HEK293T (cell line): ENCODE results near the gene RNF20.
"Not testable (repeated sequence)": the region's sequence is repeated elsewhere in the genome, so short reads cannot be mapped to it uniquely, and the experiment has no call there.

Experiments used
- CTCF ChIA-PET: fragments of 350-600 bp; formaldehyde crosslinking; extraction: SDS; loops from one replicate; lab custom pipeline; 2021; ENCODE audit warnings: antibody characterized with exemption, inconsistent platforms; lab: Yijun Ruan, JAX
- POLR2A ChIA-PET: fragments of 350-600 bp; formaldehyde crosslinking; extraction: SDS; loops from one replicate; lab custom pipeline; 2020; ENCODE audit warnings: antibody characterized with exemption, inconsistent platforms; lab: Yijun Ruan, JAX
- DNase-seq: peaks from one replicate; pipeline ENCODE4 v3.0.0; 2012; ENCODE audit warnings: mixed read lengths; ENCODE audit errors: extremely low spot score
- ARNT ChIP-seq: fragments of 450-650 bp; IDR thresholded peaks from 2 replicates; pipeline ENCODE4 v1.6.1; 2017; ENCODE audit warnings: mild to moderate bottlenecking
- BHLHE40 ChIP-seq: fragments of 450-650 bp; IDR thresholded peaks from 2 replicates; pipeline ENCODE4 v1.6.1; 2016; ENCODE audit warnings: mild to moderate bottlenecking, moderate library complexity, borderline replicate concordance
- CTBP1 ChIP-seq: fragments of 450-650 bp; IDR thresholded peaks from 2 replicates; pipeline ENCODE4 v1.6.1; 2016; ENCODE audit warnings: borderline replicate concordance
- ELF4 ChIP-seq: fragments of 450-650 bp; IDR thresholded peaks from 2 replicates; pipeline ENCODE4 v1.6.1; 2017; ENCODE audit warnings: antibody characterized with exemption
- FOXA1 ChIP-seq: fragments of 450-650 bp; IDR thresholded peaks from 2 replicates; pipeline ENCODE4 v1.6.1; 2016; ENCODE audit warnings: mild to moderate bottlenecking
- FOXK2 ChIP-seq: fragments of 450-650 bp; IDR thresholded peaks from 2 replicates; pipeline ENCODE4 v1.6.1; 2016; ENCODE audit warnings: mild to moderate bottlenecking
- FOXM1 ChIP-seq: fragments of 450-650 bp; IDR thresholded peaks from 2 replicates; pipeline ENCODE4 v1.6.1; 2017; ENCODE audit warnings: mild to moderate bottlenecking, borderline replicate concordance
- HDGF ChIP-seq: fragments of 450-650 bp; IDR thresholded peaks from 2 replicates; pipeline ENCODE4 v1.6.1; 2017; ENCODE audit warnings: antibody characterized with exemption, borderline replicate concordance
- L3MBTL2 ChIP-seq: fragments of 450-650 bp; conservative IDR thresholded peaks from 2 replicates; pipeline ENCODE4 v1.6.1; 2016; ENCODE audit warnings: mild to moderate bottlenecking
- LEF1 ChIP-seq: fragments of 450-650 bp; IDR thresholded peaks from 2 replicates; pipeline ENCODE4 v1.6.1; 2017; ENCODE audit warnings: mild to moderate bottlenecking, borderline replicate concordance
- NFRKB ChIP-seq: fragments of 450-650 bp; IDR thresholded peaks from 2 replicates; pipeline ENCODE4 v1.6.1; 2016; ENCODE audit warnings: mild to moderate bottlenecking, moderate library complexity
- SP1 ChIP-seq: fragments of 450-650 bp; IDR thresholded peaks from 2 replicates; pipeline ENCODE4 v1.6.1; 2017
- SUZ12 ChIP-seq: fragments of 450-650 bp; IDR thresholded peaks from 2 replicates; pipeline ENCODE4 v1.6.1; 2016; ENCODE audit warnings: mild to moderate bottlenecking
- TARDBP ChIP-seq: fragments of 450-650 bp; IDR thresholded peaks from 2 replicates; pipeline ENCODE4 v1.6.1; 2016
- ZNF384 ChIP-seq: fragments of 450-650 bp; IDR thresholded peaks from 2 replicates; pipeline ENCODE4 v1.6.1; 2016
- TF ChIP-seq, protein P1 (sequence below): fragments of 450-650 bp; IDR thresholded peaks from 2 replicates; pipeline ENCODE4 v1.6.1; 2016

The RNF20 gene

DNA sequence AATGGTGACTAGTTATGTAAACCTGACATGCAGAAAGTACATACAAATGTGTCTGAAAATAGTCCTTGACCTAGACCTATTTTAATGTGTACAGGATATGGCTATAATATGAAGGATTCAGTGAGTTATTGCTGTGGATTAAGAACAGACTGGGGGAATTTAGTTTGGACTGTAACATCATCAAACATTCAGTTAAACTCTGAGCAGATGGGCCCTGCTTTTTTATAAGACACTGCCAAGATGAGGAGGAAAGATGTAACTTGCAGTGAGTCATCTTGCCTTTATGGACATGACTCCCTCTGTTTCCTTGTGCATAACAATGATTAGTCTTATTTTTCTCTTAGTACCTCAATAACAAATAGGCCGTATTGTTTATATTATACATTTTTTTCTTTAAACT, 48.9 kb downstream of the RNF20 start:
- POLR2A ChIA-PET = no interaction called here
- no peak for TF ChIP-seq SUZ12
- no peak for TF ChIP-seq HDGF
- TF ChIP-seq CTBP1 = no peak
- TF ChIP-seq SP1 = no peak
- TF ChIP-seq L3MBTL2 = no peak
- no peak for TF ChIP-seq TARDBP
- TF ChIP-seq FOXM1 = no peak
- TF ChIP-seq, protein P1, sequence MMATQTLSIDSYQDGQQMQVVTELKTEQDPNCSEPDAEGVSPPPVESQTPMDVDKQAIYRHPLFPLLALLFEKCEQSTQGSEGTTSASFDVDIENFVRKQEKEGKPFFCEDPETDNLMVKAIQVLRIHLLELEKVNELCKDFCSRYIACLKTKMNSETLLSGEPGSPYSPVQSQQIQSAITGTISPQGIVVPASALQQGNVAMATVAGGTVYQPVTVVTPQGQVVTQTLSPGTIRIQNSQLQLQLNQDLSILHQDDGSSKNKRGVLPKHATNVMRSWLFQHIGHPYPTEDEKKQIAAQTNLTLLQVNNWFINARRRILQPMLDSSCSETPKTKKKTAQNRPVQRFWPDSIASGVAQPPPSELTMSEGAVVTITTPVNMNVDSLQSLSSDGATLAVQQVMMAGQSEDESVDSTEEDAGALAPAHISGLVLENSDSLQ = no peak
- TF ChIP-seq NFRKB = no peak
- no peak for TF ChIP-seq ARNT
- TF ChIP-seq BHLHE40 = no peak
- no peak for TF ChIP-seq ELF4
- TF ChIP-seq FOXK2 = no peak
- TF ChIP-seq ZNF384 = no peak
- TF ChIP-seq FOXA1 = no peak
- CTCF ChIA-PET = no interaction called here
- no peak for DNase-seq

DNA sequence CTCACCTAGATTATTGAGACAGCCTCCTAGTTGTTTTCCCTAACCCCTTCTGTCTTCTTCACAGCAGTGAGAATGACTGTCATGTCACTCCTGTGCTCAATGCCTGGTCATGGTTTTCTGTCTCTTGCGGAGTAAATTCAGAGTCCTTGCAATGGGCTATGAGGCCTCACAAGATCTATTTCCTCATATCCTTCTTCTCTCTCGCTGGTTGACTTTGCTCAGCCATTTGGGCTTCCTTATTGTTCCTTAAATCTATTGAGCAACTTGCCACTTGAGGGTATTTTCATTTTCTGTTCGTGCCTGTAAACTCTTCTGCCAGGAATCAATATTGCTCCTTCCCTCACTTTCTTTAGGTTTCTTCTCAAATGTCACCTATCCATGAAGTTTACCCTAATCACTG, 52.1 kb downstream of the RNF20 start:
- TF ChIP-seq CTBP1 (no peak), SP1 (no peak), FOXA1 (no peak), ELF4 (no peak), FOXK2 (no peak), FOXM1 (no peak), L3MBTL2 (no peak), ARNT (no peak), BHLHE40 (no peak), SUZ12 (no peak)
- TF ChIP-seq, protein P1 = no peak
- ChIA-PET CTCF (no interaction called here), POLR2A (no interaction called here)
- no peak for DNase-seq

GRCh38 chr9:101586651-101587050, 53.0 kb downstream of the RNF20 start:
- POLR2A ChIA-PET = no interaction called here
- TF ChIP-seq, protein P1 = no peak
- no peak for TF ChIP-seq ELF4
- TF ChIP-seq CTBP1 = no peak
- no peak for TF ChIP-seq FOXM1
- no peak for TF ChIP-seq FOXA1
- CTCF ChIA-PET = no interaction called here
- DNase-seq = no peak

GRCh38 chr9:101587332-101588043, 53.8 kb downstream of the RNF20 start:
- TF ChIP-seq FOXK2 (no peak), LEF1 (no peak), BHLHE40 (no peak), ZNF384 (no peak), SUZ12 (no peak), L3MBTL2 (no peak), TARDBP (no peak), ARNT (no peak), FOXM1 (no peak), SP1 (no peak)
- TF ChIP-seq, protein P1 = no peak
- ChIA-PET CTCF (no interaction called here), POLR2A (no interaction called here)
- no peak for DNase-seq

DNA sequence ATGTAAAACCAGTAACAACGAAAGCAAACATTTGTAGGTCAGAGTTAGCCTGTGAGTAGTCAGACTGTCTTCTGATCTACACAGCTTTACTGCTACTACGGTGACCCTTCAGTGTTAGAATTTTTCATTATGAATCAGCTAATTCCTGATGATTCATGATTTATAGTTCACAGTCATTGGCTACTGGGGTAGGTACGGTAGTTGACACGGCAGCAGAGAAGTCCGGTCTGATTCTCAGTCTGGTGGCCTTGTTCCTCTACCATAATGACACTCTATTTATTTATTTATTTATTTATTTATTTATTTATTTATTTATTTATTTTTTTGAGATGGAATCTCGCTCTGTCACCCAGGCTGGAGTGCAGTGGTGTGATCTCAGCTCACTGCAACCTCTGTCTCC, 56.4 kb downstream of the RNF20 start:
- CTCF ChIA-PET, DNase-seq, POLR2A ChIA-PET: not testable (repeated sequence)

GRCh38 chr9:101590901-101591300, 57.2 kb downstream of the RNF20 start:
- CTCF ChIA-PET = no interaction called here
- no peak for DNase-seq
- POLR2A ChIA-PET = no interaction called here
- TF ChIP-seq FOXA1 = no peak
- TF ChIP-seq FOXM1 = no peak
- no peak for TF ChIP-seq TARDBP
- TF ChIP-seq HDGF = no peak
- no peak for TF ChIP-seq SUZ12
- TF ChIP-seq CTBP1 = no peak
- no peak for TF ChIP-seq FOXK2
- no peak for TF ChIP-seq ARNT
- no peak for TF ChIP-seq L3MBTL2
- no peak for TF ChIP-seq ELF4
- TF ChIP-seq ZNF384 = no peak
- no peak for TF ChIP-seq NFRKB
- TF ChIP-seq BHLHE40 = no peak
- TF ChIP-seq, protein P1 = no peak
- no peak for TF ChIP-seq SP1
- no peak for TF ChIP-seq LEF1
